Measurements from ENCODE around the gene OR7E24. TPM values are rescaled to one million over a fixed set of nuclear protein-coding genes. Genes with fewer than 3 reads are reported as not detected.

OR7E24 gene
- total and polyA plus RNA-seq, 2 experiments from 2014 or later = not detected

DNA sequence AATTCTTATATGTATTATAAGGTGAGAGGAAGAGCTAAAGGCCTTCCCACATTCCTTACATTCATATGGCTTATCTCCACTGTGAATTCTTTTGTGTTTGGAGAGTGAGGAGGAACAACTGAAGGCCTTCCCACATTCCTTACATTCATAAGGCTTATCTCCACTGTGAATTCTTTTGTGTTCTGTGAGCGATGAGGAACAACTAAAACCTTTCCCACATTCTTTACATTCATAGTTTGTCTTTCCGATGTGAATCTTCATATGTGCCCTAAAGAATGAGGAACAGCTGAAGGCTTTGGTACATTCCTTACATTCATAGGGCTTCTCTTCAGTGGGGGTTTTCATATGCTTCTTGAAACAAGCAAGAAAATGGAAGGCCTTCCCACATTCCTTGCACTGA lies 45.6 kb downstream of the OR7E24 start:
- Histone ChIP-seq H3K4me3 (no peak overlapping the region), H3K79me2 (replicated peaks; ENCODE audit: insufficient read depth) (no peaks in the 10 kb centered on the region), H2AFZ (no peak overlapping the region), H3K4me1 (ENCODE audit: insufficient read depth) (no peaks in the 10 kb centered on the region), H3K27ac (ENCODE audit: low read depth) (no peak overlapping the region), H3K27me3 (ENCODE audit: insufficient read depth) (no peaks in the 10 kb centered on the region), H3K4me2 (no peak overlapping the region), H3K36me3 (ENCODE audit: insufficient read depth) (peaks cover 53% of the 10 kb centered on the region), H3F3A (replicated peaks; ENCODE audit: low read depth) (no peaks in the 10 kb centered on the region), H3K9me2 (ENCODE audit: insufficient read depth) (no peaks in the 10 kb centered on the region), H4K20me1 (replicated peaks; ENCODE audit: insufficient read depth) (no peaks in the 10 kb centered on the region)
- TF ChIP-seq CREB1 (CRISPR knock-in tag; IDR thresholded peaks at IDR 0.05; ENCODE audit: low read depth) (no peak), ZNF331 (CRISPR knock-in tag; IDR thresholded peaks at IDR 0.05; ENCODE audit: low read depth) (no peak), POLR2AphosphoS5 (IDR thresholded peaks at IDR 0.05; ENCODE audit: low read depth) (no peak), NANOG (IDR thresholded peaks at IDR 0.05; ENCODE audit: borderline replicate concordance) (no peak), EZH2phosphoT487 (IDR thresholded peaks at IDR 0.05; ENCODE audit: unreplicated experiment) (no peak), ZNF114 (CRISPR knock-in tag; IDR thresholded peaks at IDR 0.05) (no peak), JUNB (IDR thresholded peaks at IDR 0.05; ENCODE audit: unreplicated experiment) (no peak), STAT1 (IDR thresholded peaks at IDR 0.05; ENCODE audit: unreplicated experiment) (no peak), EZH2 (IDR thresholded peaks at IDR 0.05; ENCODE audit: low read depth, unreplicated experiment) (no peak)
- TF ChIP-seq, protein P1, sequence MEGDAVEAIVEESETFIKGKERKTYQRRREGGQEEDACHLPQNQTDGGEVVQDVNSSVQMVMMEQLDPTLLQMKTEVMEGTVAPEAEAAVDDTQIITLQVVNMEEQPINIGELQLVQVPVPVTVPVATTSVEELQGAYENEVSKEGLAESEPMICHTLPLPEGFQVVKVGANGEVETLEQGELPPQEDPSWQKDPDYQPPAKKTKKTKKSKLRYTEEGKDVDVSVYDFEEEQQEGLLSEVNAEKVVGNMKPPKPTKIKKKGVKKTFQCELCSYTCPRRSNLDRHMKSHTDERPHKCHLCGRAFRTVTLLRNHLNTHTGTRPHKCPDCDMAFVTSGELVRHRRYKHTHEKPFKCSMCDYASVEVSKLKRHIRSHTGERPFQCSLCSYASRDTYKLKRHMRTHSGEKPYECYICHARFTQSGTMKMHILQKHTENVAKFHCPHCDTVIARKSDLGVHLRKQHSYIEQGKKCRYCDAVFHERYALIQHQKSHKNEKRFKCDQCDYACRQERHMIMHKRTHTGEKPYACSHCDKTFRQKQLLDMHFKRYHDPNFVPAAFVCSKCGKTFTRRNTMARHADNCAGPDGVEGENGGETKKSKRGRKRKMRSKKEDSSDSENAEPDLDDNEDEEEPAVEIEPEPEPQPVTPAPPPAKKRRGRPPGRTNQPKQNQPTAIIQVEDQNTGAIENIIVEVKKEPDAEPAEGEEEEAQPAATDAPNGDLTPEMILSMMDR (conservative IDR thresholded peaks at IDR 0.05; ENCODE audit: low read depth in 2 of 2) = no peak
- TF ChIP-seq, protein P2, sequence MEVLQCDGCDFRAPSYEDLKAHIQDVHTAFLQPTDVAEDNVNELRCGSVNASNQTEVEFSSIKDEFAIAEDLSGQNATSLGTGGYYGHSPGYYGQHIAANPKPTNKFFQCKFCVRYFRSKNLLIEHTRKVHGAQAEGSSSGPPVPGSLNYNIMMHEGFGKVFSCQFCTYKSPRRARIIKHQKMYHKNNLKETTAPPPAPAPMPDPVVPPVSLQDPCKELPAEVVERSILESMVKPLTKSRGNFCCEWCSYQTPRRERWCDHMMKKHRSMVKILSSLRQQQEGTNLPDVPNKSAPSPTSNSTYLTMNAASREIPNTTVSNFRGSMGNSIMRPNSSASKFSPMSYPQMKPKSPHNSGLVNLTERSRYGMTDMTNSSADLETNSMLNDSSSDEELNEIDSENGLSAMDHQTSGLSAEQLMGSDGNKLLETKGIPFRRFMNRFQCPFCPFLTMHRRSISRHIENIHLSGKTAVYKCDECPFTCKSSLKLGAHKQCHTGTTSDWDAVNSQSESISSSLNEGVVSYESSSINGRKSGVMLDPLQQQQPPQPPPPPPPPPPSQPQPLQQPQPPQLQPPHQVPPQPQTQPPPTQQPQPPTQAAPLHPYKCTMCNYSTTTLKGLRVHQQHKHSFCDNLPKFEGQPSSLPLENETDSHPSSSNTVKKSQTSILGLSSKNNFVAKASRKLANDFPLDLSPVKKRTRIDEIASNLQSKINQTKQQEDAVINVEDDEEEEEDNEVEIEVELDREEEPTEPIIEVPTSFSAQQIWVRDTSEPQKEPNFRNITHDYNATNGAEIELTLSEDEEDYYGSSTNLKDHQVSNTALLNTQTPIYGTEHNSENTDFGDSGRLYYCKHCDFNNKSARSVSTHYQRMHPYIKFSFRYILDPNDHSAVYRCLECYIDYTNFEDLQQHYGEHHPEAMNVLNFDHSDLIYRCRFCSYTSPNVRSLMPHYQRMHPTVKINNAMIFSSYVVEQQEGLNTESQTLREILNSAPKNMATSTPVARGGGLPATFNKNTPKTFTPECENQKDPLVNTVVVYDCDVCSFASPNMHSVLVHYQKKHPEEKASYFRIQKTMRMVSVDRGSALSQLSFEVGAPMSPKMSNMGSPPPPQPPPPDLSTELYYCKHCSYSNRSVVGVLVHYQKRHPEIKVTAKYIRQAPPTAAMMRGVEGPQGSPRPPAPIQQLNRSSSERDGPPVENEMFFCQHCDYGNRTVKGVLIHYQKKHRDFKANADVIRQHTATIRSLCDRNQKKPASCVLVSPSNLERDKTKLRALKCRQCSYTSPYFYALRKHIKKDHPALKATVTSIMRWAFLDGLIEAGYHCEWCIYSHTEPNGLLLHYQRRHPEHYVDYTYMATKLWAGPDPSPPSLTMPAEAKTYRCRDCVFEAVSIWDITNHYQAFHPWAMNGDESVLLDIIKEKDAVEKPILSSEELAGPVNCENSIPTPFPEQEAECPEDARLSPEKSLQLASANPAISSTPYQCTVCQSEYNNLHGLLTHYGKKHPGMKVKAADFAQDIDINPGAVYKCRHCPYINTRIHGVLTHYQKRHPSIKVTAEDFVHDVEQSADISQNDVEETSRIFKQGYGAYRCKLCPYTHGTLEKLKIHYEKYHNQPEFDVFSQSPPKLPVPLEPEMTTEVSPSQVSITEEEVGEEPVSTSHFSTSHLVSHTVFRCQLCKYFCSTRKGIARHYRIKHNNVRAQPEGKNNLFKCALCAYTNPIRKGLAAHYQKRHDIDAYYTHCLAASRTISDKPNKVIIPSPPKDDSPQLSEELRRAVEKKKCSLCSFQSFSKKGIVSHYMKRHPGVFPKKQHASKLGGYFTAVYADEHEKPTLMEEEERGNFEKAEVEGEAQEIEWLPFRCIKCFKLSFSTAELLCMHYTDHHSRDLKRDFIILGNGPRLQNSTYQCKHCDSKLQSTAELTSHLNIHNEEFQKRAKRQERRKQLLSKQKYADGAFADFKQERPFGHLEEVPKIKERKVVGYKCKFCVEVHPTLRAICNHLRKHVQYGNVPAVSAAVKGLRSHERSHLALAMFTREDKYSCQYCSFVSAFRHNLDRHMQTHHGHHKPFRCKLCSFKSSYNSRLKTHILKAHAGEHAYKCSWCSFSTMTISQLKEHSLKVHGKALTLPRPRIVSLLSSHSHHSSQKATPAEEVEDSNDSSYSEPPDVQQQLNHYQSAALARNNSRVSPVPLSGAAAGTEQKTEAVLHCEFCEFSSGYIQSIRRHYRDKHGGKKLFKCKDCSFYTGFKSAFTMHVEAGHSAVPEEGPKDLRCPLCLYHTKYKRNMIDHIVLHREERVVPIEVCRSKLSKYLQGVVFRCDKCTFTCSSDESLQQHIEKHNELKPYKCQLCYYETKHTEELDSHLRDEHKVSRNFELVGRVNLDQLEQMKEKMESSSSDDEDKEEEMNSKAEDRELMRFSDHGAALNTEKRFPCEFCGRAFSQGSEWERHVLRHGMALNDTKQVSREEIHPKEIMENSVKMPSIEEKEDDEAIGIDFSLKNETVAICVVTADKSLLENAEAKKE (CRISPR knock-in tag; IDR thresholded peaks at IDR 0.05) = no peak
- TF ChIP-seq, protein P3, sequence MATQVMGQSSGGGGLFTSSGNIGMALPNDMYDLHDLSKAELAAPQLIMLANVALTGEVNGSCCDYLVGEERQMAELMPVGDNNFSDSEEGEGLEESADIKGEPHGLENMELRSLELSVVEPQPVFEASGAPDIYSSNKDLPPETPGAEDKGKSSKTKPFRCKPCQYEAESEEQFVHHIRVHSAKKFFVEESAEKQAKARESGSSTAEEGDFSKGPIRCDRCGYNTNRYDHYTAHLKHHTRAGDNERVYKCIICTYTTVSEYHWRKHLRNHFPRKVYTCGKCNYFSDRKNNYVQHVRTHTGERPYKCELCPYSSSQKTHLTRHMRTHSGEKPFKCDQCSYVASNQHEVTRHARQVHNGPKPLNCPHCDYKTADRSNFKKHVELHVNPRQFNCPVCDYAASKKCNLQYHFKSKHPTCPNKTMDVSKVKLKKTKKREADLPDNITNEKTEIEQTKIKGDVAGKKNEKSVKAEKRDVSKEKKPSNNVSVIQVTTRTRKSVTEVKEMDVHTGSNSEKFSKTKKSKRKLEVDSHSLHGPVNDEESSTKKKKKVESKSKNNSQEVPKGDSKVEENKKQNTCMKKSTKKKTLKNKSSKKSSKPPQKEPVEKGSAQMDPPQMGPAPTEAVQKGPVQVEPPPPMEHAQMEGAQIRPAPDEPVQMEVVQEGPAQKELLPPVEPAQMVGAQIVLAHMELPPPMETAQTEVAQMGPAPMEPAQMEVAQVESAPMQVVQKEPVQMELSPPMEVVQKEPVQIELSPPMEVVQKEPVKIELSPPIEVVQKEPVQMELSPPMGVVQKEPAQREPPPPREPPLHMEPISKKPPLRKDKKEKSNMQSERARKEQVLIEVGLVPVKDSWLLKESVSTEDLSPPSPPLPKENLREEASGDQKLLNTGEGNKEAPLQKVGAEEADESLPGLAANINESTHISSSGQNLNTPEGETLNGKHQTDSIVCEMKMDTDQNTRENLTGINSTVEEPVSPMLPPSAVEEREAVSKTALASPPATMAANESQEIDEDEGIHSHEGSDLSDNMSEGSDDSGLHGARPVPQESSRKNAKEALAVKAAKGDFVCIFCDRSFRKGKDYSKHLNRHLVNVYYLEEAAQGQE (IDR thresholded peaks at IDR 0.05; ENCODE audit: unreplicated experiment) = no peak
- TF ChIP-seq, protein P4, sequence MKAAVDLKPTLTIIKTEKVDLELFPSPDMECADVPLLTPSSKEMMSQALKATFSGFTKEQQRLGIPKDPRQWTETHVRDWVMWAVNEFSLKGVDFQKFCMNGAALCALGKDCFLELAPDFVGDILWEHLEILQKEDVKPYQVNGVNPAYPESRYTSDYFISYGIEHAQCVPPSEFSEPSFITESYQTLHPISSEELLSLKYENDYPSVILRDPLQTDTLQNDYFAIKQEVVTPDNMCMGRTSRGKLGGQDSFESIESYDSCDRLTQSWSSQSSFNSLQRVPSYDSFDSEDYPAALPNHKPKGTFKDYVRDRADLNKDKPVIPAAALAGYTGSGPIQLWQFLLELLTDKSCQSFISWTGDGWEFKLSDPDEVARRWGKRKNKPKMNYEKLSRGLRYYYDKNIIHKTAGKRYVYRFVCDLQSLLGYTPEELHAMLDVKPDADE (IDR thresholded peaks at IDR 0.05) = no peak
- Mint-ChIP-seq H3K4me1 (no peaks in the 10 kb centered on the region), H3K27me3 (ENCODE audit: insufficient read depth, low read depth, poor library complexity) (no peaks in the 10 kb centered on the region), H3K36me3 (ENCODE audit: low read depth) (peaks cover 86% of the 10 kb centered on the region), H3K9me3 (peaks cover 95% of the 10 kb centered on the region), H3K4me3 (no peak overlapping the region), H3K27ac (no peak overlapping the region)
- DNase-seq (ENCODE audit: low spot score) = peak; percentile 33
- ATAC-seq = no peak
